ENCODE measurements around the gene WDR1.

WDR1 gene

DNA sequence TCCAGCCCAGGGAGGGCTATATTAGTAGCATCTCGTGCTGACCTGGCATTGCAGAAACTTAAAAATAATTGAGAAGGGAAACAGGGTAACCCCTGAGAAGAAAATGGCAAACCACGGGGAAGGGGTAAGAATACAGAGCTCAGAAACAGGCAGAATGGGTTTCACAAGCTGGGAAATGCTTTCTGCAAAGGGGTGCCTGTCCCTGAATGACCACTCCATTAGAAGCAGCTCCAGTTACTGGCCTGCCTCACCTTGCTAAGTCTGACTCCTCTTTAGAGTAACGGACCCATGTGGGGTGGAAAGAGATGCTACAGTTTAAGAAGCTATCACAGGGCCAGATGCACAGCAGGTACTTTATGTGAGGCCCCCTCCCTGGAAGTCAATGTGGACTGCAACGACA is 2.5 kb downstream of the WDR1 start:
- DNase-seq (ENCODE audit: low read depth) = no peak

DNA sequence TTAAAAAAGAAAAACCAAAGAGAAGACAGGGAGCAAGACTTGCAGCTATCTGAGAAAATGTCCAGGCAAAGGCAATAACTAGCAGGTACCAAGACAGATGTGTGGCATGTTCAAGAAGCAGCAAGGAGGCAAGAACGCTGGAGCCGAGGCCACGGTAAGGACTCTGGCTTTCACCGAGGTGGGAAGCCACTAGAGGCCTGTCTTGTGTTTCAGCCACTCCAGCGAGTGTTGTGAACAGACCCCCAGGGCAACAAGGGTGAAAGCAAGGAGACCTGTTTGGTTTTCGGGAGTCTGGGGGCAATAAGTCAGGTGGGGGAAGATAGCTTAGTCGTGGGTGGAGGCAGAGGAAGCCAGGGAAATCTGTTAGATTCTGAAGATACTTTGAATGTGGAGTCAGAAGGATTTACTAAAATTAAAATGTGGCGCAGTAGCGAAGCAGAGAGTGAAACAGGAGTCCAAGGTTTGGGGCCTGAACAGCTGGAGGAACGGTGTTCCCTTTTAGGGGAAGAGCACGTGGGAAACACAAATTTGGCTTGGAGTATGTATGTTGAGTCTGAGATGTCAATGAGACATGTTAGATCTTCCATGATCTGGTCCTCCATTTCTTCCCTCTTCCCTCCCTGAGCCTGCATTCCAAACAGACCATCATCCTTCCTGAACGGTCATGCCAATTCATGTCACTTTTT is 3.1 kb downstream of the WDR1 start:
- DNase-seq (ENCODE audit: low read depth) = no peak

DNA sequence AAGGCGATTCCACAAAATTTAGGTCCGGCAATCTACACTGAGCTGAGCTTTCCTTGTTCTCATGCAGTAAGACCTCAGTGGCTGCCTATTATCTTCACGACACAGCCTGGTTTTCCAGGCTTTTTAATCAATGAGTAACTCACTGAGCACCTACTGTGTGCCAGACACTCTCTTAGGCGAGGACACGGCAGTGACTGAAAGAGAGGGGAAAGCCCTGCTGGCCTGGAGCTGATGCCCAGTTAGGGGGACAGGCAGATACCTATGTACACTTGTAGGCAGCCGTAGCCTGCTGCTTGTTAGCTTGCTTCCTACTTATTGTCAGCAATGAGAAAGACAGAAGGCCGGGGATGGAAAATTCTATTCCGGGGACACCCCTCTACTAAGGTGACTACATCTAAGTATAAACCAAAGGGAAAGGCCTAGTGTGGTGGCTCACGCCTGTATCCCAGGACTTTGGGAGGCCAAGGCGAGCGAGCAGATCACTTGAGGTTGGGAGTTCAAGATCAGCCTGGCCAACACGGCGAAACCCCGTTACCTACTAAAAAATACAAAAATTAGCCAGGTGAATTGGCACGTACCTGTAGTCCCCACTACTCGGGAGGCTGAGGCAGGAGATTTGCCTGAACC is 3.8 kb downstream of the WDR1 start:
- DNase-seq (ENCODE audit: low read depth) = no peak

DNA sequence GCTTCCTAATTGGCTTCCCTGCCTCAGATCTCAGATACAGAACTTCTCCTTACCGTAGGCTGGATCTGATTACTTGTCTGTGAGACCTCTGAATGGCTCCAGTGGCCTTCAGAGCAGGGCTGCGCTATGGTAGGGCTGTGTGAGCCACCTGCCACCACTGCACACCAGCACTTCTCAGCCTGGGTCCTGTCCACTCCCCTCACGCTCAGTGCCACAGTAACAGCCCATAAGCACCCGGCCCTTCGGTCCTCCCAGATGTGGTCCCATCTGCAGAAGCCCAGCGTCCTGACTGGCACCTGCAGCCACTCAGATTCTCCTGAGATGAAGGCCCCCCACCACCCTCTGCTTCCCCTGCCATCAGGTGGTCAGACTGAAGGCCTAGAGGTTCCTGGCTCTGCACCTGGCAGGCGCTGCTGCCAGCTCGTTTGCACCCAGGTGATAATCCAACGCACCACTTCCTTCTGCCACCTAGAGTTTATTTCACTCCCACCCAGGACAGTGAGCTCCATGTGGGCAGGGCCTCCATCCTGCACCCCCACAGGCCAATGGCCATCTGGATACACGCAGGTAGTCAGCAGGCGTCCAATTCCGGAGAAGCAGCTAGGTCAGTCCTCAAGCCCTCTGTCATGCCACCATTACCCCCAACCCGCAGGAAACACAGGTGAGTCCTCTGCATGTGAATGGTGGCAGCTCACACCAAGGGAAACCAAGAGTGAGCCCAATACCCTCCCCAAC is 5.4 kb downstream of the WDR1 start:
- DNase-seq (ENCODE audit: low read depth) = no peak

DNA sequence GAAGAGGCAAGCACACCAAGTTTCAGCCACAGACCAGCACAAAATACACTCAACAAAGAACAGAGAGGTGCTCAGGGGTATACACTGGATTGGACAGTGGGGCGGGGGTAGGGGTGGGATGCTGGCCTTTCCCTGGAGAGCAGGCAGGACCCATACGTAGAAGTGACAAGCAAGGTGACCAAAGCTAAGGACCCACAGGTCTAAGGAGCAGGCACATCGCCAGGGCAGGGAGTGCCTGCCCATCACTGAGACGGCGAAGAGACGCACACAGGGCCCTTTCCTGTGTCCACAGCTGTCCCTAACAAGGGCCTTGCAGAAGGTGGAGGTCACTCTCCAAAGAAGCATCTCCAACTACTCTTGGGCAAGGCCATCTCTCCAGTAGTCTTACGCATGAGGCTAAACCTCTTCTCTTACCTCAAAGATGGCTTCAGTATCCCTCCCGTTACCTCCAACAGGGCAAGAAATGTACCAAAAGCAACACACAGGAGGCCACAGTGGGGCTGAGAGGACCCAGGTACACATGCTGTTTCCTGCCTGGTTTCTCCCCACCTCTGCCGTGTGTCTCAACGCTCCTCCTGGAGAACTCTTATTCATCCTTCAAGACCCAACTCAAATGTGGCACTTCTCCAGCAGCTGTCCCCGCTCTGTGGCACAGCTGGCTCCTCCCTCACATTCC is 6.5 kb downstream of the WDR1 start:
- DNase-seq (ENCODE audit: low read depth) = no peak

DNA sequence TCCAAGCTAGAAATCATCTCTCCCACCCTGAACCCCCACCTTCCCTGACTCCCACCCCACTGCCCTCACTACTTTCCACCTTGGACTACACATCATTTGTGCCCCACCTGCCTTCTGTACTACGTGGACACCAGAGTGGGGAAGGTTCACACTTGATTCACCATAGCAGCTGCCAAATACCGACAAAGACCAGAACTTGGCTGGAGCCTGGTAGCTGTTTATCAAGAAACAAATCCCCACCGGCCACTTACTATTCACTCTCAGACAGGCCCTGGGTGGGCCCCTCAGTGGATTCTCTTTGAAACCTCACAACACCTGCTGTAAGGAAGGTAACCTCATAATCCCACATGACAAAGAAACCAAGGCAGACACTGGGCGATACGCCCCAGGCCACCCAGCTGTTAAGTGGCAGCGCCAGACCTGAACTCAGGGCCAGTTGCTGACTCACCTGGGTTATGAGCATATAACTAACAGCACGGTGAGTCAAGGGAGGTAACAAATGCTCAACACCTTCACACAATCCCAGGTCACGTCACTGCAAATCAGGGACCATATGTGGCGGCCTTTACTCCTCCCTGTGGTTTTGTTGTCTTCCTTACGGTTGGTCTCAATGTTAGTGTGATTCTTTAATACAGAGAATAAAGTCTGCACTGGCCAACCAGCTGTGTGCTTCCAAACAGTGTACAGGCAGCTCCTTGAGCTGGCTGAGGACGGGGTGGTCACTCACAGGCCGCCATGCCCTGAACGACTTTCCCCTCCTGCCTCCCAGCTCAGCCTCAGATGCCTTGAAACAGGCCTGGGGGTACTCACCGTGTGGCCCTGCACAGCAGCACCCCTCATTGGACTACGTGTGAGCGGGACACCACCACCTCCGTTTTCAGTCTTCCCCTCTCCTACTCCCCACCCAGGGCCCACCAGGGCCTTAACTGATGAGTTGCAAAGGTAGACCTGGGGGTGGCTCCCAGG is 7.5 kb downstream of the WDR1 start:
- no peak for DNase-seq (ENCODE audit: low read depth)

DNA sequence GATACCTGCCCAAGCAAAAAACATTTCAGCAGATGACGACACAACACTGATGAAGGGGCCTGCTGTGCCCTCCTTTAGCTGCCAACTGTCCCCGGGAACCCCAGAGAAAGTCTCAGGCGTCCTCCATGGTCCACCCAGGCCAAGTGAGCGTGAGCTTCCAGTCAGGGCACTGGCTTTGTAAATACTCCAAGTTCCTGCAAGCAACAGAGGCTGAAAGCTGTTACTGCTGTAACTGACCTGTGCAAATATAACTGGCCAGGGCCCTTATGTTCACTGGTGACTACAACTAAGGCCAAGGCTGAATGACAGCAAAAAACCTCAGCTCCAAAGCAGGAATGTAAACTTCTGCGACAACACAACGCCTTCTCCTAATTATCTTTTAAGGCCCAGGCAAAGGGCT is 8.2 kb downstream of the WDR1 start:
- DNase-seq (ENCODE audit: low read depth) = no peak

DNA sequence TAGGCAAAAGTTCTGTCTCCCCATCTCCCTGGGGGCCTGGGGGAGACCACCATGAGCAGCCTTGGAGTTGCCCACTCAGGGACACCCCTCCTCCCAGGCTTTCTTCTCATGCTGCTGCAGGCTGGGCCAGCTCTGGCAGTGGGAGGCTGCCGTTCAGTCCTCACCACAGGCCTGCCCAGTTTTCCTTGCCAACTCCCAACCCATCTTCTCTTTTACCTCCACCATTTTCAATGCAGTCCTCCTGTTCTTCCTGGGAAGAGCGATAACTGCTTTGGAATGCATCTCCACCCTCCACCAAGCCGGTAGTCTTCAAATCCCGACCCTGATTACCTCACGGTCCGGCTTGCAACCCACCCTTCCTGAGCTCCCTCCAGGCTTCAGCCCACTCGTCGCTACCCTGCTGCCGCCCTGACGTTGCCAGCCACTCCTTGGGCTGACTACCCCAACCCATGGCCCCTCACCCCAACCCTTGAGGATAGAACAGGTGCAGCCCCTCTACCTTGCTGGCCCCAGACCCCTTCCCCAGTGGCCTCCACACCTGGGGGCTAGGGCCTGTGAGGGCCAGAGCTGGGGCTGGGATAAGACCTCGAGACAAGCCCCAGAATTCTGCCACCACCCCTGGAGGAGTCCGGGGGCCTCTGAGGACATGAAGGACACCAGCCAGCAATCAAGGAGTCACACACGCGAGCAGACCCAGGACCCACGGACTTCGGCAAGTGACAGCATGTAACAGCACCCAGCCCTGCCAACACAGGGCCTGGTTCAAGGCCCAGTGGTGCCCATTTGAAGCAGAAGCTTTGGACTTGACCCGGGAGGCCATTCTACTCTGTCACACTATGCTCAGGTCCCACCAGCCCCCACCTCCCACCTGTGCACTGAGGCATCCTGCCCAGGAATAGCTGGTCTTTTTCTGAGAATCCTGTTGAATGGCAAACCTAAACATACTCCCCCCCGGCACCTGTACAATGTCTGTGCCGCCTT is 9.2 kb downstream of the WDR1 start:
- DNase-seq (ENCODE audit: low read depth) = no peak

DNA sequence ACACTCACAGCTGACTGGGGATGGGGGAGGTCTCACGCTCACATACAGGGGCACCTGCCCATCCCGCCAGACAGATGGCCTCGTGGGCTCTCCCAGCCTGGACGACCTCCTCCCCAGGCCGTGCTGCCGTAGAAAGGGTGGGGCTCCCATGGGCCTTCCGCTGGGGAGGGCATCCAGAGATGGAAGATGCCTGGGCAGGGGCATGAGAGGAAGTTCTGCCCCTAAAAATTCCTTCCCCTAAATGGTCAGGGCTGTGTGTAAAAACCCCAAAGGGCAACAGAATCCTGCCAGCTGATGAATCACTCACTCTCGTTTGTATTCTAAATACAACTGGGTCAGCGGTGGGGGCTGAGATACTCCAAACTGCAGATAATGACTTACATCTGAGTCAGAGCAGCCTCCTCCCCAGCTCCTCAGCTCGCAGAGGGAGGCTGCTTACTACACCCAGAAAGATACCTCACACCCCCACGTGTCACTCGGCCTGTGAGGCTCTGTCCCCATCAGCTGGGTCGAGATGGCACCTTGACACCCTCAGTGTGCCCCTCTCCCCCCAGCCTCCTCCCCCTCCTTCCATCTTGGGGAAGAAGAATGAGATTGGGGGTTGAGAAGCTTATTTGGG is 10.1 kb downstream of the WDR1 start:
- DNase-seq (ENCODE audit: low read depth) = no peak

DNA sequence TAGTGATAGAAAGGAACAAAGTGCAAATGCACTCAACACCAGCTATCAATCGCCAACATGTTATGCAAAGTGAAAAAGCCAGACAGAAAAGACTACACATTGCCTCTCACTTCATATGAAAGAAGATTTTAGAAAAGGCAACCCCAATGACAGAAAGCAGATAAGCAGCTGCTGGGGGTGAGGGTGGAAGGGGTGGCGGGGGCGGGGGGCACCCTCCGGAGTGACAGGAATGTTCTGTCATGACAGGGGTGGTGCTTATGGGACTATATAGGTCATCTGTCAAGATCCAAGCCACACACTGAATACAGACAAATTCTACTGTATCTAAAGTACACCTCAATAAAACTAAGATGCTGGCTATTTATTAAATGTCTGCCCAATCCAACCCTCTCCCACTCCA is 10.7 kb downstream of the WDR1 start:
- DNase-seq (ENCODE audit: low read depth) = no peak

DNA sequence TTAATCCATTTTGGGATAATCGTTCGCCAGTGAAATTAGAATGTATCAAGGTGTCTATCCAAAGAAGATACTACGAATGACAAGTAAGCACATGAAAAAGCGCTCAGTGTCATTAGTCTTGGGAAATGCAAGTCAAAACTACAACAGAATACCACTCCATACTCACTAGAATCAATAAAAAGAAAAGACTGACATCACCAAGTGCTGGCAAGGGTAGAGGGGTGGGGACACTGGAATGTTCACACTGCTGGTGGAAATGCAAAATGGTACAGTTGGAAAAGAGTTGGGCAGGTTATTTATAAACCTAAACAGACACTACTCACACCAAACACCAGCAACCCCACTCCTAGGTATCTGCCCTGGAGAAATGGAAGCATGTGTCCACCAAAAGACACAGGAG is 11.2 kb downstream of the WDR1 start:
- DNase-seq (ENCODE audit: low read depth) = no peak

DNA sequence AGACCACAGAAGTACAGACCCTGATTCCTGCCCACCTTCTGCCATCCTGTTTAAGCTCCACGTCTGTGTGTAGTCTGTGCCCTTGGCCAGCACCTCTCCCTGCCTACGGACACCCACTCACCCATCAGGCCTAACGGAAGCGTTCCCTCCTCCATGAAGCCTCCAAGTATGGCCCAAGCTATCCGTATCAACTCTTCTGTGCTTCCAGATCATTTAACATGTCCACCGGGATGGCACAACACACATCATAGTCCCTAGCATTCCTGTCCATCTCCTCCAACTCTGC is 11.7 kb downstream of the WDR1 start:
- DNase-seq (ENCODE audit: low read depth) = no peak

DNA sequence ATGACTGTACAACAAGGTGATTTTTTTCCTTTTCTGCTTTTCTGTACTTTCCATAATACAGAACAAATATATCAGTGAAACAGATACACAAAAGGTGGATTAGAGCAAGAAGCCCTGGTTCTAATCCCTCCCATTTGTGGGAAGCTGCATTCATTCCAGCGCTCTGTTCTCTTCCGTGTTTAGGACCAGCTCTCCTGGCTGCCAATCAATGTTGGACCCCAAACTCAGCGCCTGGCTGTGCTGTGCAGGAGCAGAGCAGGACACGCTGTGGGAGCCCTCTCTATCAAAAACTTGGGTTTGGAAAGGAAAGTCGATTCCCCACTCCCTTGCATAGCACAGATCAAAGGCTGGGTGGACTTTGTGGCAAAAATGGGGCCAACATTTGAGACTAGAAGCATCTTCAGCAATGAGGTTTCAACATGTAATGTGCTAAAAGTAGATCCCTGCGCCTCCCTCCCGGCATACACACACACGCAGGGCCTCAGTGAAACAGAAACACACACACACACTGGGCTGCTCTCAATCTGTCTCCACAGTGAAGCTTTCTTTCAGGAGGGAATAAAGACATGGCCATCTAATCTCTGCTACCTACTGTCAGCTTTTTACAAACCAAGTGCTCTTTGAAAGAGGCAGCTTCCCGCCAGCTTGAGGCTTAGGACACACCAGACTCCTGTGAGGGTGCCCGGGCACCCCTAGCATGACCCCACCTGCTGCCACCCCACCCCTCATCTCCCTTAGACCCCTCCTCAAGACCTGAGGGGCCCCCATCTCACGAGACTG is 12.2 kb downstream of the WDR1 start:
- no peak for DNase-seq (ENCODE audit: low read depth)

DNA sequence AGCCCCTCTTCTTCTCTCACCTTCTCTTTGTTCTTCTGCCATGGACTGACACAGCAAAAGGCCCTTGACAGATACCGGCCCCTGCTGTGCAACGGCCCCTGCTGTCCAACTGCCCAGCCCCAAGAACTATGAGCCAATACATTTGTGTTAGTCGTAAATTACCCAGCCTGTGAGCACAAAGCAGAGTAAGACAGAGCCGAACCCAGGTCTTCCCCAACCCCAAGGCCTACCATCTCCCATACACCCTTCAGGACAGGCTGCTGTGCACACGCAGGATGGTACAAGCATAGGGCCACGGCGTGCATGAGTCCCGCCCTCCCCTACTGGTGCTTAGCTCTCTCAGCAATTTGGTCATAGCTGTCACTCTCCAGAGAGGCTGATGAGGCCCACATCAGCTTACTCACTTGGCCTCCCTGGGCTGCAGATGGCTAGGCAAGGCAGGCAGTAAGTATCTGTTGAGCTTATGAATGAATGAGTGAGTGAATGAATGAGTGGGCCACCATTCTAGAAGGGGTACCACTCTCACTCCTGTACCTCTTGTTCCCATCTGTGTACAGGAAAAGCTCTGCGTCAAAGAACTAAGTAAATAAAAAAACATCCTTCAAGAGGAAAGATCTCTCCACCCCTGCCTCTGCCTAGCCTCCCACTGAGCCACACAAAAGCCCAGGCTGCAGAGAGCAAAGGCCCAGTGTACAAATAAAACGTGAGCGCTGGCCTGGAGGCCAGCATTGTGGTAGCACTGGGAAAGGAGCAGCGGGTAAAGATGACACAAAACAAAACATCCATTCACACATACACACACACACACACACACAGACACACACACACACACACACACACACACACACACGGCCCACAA is 13.9 kb downstream of the WDR1 start:
- DNase-seq (ENCODE audit: low read depth) = no peak

DNA sequence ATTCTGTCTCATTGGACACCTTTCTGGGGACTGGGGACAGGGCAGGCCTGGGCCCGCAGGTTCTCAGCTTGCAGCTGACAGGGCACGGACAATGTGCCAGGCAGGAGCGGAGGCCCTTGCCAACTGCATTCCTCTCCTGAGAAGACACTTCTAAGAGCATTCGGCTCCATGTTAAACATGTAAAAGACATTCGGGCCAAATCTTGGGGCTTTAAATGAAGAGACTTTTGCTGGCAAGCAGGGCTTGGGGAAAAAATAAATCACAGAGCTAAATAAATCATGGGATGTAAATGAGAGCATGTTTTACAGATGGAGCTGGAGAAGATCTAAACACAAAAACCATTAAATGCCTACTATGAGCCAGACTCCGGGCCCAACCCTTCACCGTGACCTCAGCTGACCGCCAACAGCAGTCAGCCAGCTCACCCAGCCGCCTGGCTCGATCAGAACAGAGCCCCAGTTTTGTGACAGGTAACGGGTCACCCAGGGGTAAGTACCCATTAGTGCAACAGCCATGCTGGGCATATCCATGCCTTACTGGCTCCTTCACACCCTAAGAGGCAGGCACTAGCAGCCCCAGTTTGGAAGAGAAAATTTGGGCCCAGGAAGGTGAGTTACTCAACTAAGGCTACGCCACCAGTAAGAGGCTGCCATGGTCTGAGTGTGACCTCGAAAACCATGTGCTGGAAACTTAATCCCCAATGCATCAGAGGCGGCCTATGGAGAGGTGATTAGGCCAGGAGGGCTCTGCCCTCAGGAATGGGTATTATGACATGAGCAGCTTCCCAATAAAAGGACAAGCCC is 14.7 kb downstream of the WDR1 start:
- no peak for DNase-seq (ENCODE audit: low read depth)

DNA sequence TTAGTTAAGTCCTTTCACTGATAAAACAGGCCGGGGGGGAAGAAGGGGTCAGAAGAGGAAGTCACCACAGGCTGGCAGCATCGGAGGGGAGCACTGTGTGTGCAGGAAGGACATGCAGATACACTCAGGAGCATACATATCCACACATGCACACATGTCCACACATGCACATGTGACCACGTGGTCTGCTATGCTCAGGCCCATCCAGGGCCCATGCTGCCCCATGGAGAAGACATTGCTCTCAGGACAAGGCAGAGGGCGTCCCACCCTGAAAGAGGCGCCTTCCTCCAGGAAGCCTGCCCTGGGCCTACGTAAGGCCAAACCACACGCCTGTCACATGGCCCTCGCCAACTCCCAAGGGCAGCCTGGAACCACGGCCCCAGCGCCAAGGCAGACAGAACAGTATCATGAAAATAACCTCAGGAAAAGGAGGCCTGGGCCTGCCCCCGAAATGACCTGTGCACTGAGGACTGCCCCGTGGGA is 15.8 kb downstream of the WDR1 start:
- no peak for DNase-seq (ENCODE audit: low read depth)

DNA sequence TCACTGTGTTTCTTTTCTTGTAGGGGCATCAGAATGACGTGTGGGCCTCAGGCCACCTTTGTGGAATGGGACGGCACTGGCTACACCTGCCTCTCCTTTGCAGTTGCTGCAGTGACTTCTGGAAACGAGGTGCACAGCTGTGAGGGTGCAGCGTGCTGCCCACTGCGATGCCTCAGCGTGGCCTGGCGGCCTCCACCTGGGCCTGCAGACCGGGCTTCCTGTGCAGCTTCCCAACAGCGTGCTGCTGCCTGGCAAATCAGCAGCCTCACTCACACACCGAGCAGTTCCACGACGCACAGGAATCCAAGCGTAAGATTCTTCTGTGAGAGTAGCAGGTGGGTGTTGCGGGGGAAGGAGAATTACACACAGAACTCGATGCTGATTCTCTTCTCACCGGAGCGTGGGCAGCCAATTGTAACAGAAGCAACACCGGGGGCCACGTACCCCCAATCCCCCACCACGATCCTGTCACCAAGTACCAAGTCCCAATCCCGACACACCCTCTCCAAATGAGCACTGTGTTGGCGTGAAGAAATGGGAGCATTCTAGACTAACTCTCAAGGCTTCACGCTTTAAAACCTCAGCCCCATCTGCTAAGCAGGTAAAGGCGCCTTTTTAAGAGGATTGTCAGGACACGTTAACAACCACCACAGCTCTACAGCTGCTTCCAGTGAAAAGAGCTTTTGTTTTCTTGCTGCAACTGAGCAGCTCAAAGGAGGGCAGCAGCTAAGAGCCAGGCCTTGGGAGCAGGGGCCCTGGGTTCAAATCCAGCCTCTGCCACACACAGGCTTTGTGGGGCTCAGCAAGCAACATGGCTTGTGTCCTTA is 16.9 kb downstream of the WDR1 start:
- no peak for DNase-seq (ENCODE audit: low read depth)

Measured in stimulated activated CD8-positive, alpha-beta memory T cell treated with anti-CD3 and anti-CD28 coated beads, Interleukin-15, amount 100 ng/mL, for 24 hours (primary cell).